ENCODE data around the gene NLGN3.

DNA sequence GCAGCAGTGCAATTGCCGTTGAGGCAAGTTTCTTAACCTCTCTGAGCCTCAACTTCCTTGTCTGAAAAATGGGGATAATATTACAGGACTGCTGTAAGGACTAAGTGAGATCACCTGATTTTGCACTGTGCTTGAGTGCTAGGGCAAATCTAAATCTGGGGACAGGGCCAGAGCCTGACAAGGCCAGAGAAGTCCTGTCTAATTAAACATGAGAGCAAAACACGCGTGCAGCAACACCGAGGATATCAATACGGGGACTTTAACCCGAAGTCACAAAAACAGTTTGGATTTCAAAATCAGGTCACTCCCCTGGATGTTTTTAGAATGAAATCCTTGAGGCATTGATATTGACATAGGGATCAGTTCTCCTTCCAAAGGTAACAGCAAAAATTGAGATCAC is 72.7 kb downstream of the NLGN3 start:
- TF ChIP-seq EZH2 (IDR thresholded peaks at IDR 0.05; ENCODE audit: insufficient read depth, poor library complexity, severe bottlenecking) (no peak), EZH2phosphoT487 (IDR thresholded peaks at IDR 0.05; ENCODE audit: insufficient read depth, low read depth) (no peak)
